ENCODE data around the gene KLHDC3.

KLHDC3 gene

DNA sequence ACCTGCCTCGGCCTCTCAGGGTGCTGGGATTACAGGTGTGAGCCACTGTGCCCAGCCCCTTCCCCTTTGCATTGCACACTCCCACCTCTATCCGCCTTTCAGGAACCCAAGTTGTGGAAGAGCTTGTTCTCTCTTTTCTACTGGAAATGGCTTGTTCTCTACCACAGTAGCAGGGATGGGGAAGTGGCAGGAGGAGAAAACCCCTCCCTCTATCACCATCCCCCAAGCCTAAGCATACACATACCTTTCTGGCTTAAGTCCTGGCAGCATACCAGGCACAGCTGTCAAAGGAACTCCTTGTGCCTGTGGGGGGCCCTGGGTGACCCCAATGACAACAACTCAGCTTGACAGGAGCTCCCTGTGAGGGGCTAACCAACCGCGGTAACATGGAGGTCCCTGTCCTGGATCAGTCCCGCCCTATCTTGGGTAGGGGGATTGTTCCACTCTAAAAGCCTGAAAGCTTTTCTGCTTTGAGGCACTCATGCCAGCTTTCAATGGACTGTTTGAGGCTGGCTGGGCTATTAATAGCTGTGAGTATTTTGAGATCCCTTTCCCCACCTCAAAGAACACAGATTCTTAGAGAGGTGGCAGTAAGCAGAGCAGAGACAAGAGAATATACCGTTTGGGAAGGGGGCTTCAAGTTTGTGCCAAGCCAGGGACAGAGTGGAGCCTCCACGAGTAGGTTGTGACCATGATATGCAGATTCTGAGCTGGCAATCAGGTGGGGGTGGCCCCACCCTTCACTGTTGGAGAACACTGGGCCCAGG, 2.3 kb downstream of the KLHDC3 start:
- H3K27ac ChIP-seq = no peak overlapping the region
- TF ChIP-seq CTCF (IDR thresholded peaks at IDR 0.05) = no peak
- no peaks in the 10 kb centered on the region for H3K9me3 ChIP-seq (ENCODE audit: control insufficient read depth, low read length)
- H3K4me1 ChIP-seq = peaks cover 23% of the 10 kb centered on the region
- no peaks in the 10 kb centered on the region for H3K36me3 ChIP-seq (ENCODE audit: control insufficient read depth, insufficient read depth, low read length)
- H3K4me3 ChIP-seq (ENCODE audit: low read depth, low read length) = no peak overlapping the region
- no peaks in the 10 kb centered on the region for H3K27me3 ChIP-seq (ENCODE audit: control insufficient read depth, insufficient read depth, low read length)
- peak overlapping the region; percentile 9 for H3K4me2 ChIP-seq (ENCODE audit: low read length)
- peaks cover 34% of the 10 kb centered on the region for H3K79me2 ChIP-seq
- H3K9ac ChIP-seq = no peak overlapping the region
- H2AFZ ChIP-seq = no peak overlapping the region

DNA sequence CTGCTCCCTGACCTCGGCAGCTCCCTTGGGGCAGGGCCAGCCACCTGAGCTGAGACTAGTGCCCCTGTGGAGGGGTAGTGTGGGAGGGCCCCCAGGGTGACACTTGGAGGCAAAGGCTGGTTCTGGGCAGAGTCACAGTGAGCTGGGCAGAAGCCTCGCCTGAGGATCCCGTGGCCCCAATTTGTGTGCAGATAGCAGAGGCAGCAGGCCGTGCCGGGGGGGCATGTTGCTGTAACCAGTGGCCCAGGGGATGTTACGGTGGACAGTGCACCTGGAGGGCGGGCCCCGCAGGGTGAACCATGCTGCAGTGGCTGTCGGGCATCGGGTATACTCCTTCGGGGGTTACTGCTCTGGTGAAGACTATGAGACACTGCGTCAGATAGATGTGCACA, 2.9 kb downstream of the KLHDC3 start:
- no peak overlapping the region for H2AFZ ChIP-seq
- no peak overlapping the region for H3K27ac ChIP-seq

GRCh38 chr6:43019152-43019551, 5.1 kb downstream of the KLHDC3 start:
- H3K27me3 ChIP-seq (ENCODE audit: control insufficient read depth, insufficient read depth, low read length) = no peaks in the 10 kb centered on the region
- H3K9me3 ChIP-seq (ENCODE audit: control insufficient read depth, low read length) = no peaks in the 10 kb centered on the region
- H3K4me3 ChIP-seq (ENCODE audit: low read depth, low read length) = no peak overlapping the region
- no peak overlapping the region for H3K9ac ChIP-seq
- TF ChIP-seq CTCF (IDR thresholded peaks at IDR 0.05) = no peak
- H3K36me3 ChIP-seq (ENCODE audit: control insufficient read depth, insufficient read depth, low read length) = no peaks in the 10 kb centered on the region
- no peak overlapping the region for H2AFZ ChIP-seq
- H3K79me2 ChIP-seq = peaks cover 33% of the 10 kb centered on the region
- peaks cover 26% of the 10 kb centered on the region for H3K4me1 ChIP-seq
- no peak overlapping the region for H3K27ac ChIP-seq
- no peak overlapping the region for H3K4me2 ChIP-seq (ENCODE audit: low read length)

More for the DNA sequence above, 2.9 kb downstream of the KLHDC3 start:
- TF ChIP-seq CTCF (IDR thresholded peaks at IDR 0.05) = no peak
- Histone ChIP-seq H3K4me3 (ENCODE audit: low read depth, low read length) (no peak overlapping the region), H3K27me3 (ENCODE audit: control insufficient read depth, insufficient read depth, low read length) (no peaks in the 10 kb centered on the region), H3K9ac (no peak overlapping the region), H3K36me3 (ENCODE audit: control insufficient read depth, insufficient read depth, low read length) (no peaks in the 10 kb centered on the region), H3K4me2 (ENCODE audit: low read length) (no peak overlapping the region), H3K79me2 (peaks cover 34% of the 10 kb centered on the region), H3K9me3 (ENCODE audit: control insufficient read depth, low read length) (no peaks in the 10 kb centered on the region), H3K4me1 (peaks cover 23% of the 10 kb centered on the region)

- Histone ChIP-seq H3K27me3 (ENCODE audit: control insufficient read depth, insufficient read depth, low read length) (no peaks in the 10 kb centered on the region), H3K27ac (no peak overlapping the region), H3K36me3 (ENCODE audit: control insufficient read depth, insufficient read depth, low read length) (no peaks in the 10 kb centered on the region), H3K4me2 (ENCODE audit: low read length) (no peak overlapping the region), H3K79me2 (peaks cover 22% of the 10 kb centered on the region), H2AFZ (no peak overlapping the region), H3K4me3 (ENCODE audit: low read depth, low read length) (no peak overlapping the region), H3K9me3 (ENCODE audit: control insufficient read depth, low read length) (no peaks in the 10 kb centered on the region), H3K9ac (no peak overlapping the region), H3K4me1 (peaks cover 25% of the 10 kb centered on the region)
- TF ChIP-seq CTCF (IDR thresholded peaks at IDR 0.05) = no peak
Observed at GRCh38 chr6:43020052-43020705, 6.1 kb downstream of the KLHDC3 start.

Data from parathyroid adenoma (tissue), 2 donors.